Measurements from ENCODE around the gene POC1A.
A peak's percentile ranks its signal among the peaks of the same experiment; 100 is the strongest.
"Not testable (repeated sequence)": the region's sequence is repeated elsewhere in the genome, so short reads cannot be mapped to it uniquely, and the experiment has no call there.

POC1A gene

GRCh38 chr3:52183786-52184445, 29.7 kb upstream of the POC1A start:
- no peak for DNase-seq

- no peak for DNase-seq
These were observed 28.5 kb upstream of the POC1A start for GRCh38 chr3:52182691-52183090.

- no peak for DNase-seq
These were observed 28.0 kb upstream of the POC1A start for GRCh38 chr3:52182196-52182595.

- no peak for DNase-seq
These were observed 27.3 kb upstream of the POC1A start for GRCh38 chr3:52181543-52181942.

GRCh38 chr3:52178537-52178936, 24.3 kb upstream of the POC1A start:
- DNase-seq = no peak

GRCh38 chr3:52178126-52178525, 23.9 kb upstream of the POC1A start:
- not testable (repeated sequence) for DNase-seq

- no peak for DNase-seq
These were observed 23.4 kb upstream of the POC1A start for GRCh38 chr3:52177701-52178042.

- DNase-seq = no peak
These were observed 22.9 kb upstream of the POC1A start for GRCh38 chr3:52176951-52177700.

GRCh38 chr3:52176180-52176752, 22.0 kb upstream of the POC1A start:
- DNase-seq = no peak

GRCh38 chr3:52175416-52176179, 21.4 kb upstream of the POC1A start:
- DNase-seq = no peak

GRCh38 chr3:52174896-52175295, 20.7 kb upstream of the POC1A start:
- peak in 1 of 2 donors; percentile 68 for DNase-seq

- no peak for DNase-seq
These were observed 18.9 kb upstream of the POC1A start for GRCh38 chr3:52173101-52173500.

GRCh38 chr3:52172262-52172757, 18.1 kb upstream of the POC1A start:
- no peak for DNase-seq

GRCh38 chr3:52171514-52172261, 17.5 kb upstream of the POC1A start:
- no peak for DNase-seq

GRCh38 chr3:52170217-52170616, 16.0 kb upstream of the POC1A start:
- DNase-seq = not testable (repeated sequence)

GRCh38 chr3:52167240-52167639, 13.0 kb upstream of the POC1A start:
- DNase-seq = no peak

GRCh38 chr3:52162250-52162872, 8.1 kb upstream of the POC1A start:
- DNase-seq = no peak

GRCh38 chr3:52159503-52159902, 5.3 kb upstream of the POC1A start:
- DNase-seq = no peak

- no peak for DNase-seq
These were observed 1.7 kb upstream of the POC1A start for GRCh38 chr3:52155912-52156311.

GRCh38 chr3:52153389-52154096, 680 bp downstream of the POC1A start:
- DNase-seq = no peak

GRCh38 chr3:52151991-52152390, 2.2 kb downstream of the POC1A start:
- DNase-seq = not testable (repeated sequence)

All from CD4-positive, alpha-beta T cell treated with Interleukin-4 for 1 hour (primary cell).